NT2/D1 (cell line): Measurements from ENCODE around the gene XPR1.

Experiments
- YY1 ChIP-seq: IDR thresholded peaks from 2 replicates; pipeline ENCODE4 v1.6.1; 2011; ENCODE audit not compliant: insufficient read length, insufficient read depth
- ZNF274 ChIP-seq: IDR thresholded peaks from 2 replicates; pipeline ENCODE4 v1.6.1; 2011; ENCODE audit warnings: mild to moderate bottlenecking, low read depth, low read length

GRCh38 chr1:180616439-180616838 is 15.4 kb upstream of the XPR1 start:
- TF ChIP-seq YY1 (no peak), ZNF274 (no peak)
